Frontal cortex (tissue), 4 donors: ENCODE data around the gene TBC1D1. TPM values are rescaled to one million over a fixed set of nuclear protein-coding genes. Genes with fewer than 3 reads are reported as not detected.
A peak's percentile ranks its signal among the peaks of the same experiment; 100 is the strongest.

Source experiments
- DNase-seq, 2 donors: peaks; one replicate each; pipeline ENCODE4 v3.0.0; 2012; ENCODE audit warnings: low spot score in 2 of 2
- FAIRE-seq: peaks from 2 replicates; lab custom pipeline; 2012; peaks lifted over from hg19 to GRCh38; lab: Jason Lieb, UNC
- total RNA-seq: library from RNA; depleted of rRNA; stranded (reverse); fragments of >200 nt; gene quantifications from one replicate; pipeline ENCODE4 v1.2.3, GENCODE V29; 2014
- donor health status: control.
- donor health status: control.
- donor health status: control.

TBC1D1 gene, protein sequence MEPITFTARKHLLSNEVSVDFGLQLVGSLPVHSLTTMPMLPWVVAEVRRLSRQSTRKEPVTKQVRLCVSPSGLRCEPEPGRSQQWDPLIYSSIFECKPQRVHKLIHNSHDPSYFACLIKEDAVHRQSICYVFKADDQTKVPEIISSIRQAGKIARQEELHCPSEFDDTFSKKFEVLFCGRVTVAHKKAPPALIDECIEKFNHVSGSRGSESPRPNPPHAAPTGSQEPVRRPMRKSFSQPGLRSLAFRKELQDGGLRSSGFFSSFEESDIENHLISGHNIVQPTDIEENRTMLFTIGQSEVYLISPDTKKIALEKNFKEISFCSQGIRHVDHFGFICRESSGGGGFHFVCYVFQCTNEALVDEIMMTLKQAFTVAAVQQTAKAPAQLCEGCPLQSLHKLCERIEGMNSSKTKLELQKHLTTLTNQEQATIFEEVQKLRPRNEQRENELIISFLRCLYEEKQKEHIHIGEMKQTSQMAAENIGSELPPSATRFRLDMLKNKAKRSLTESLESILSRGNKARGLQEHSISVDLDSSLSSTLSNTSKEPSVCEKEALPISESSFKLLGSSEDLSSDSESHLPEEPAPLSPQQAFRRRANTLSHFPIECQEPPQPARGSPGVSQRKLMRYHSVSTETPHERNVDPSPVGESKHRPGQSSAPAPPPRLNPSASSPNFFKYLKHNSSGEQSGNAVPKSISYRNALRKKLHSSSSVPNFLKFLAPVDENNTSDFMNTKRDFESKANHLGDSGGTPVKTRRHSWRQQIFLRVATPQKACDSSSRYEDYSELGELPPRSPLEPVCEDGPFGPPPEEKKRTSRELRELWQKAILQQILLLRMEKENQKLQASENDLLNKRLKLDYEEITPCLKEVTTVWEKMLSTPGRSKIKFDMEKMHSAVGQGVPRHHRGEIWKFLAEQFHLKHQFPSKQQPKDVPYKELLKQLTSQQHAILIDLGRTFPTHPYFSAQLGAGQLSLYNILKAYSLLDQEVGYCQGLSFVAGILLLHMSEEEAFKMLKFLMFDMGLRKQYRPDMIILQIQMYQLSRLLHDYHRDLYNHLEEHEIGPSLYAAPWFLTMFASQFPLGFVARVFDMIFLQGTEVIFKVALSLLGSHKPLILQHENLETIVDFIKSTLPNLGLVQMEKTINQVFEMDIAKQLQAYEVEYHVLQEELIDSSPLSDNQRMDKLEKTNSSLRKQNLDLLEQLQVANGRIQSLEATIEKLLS (N-terminal part only)
- 64.8 TPM for total RNA-seq

- FAIRE-seq (no peak), DNase-seq (peak; percentile 37 to 41)
Measured at GRCh38 chr4:37890801-37891259, at the start of gene TBC1D1. TSS of gene TBC1D1 (plus strand) at chr4:37891084. CDS start at chr4:37902096, 11,012 bp downstream.

DNA sequence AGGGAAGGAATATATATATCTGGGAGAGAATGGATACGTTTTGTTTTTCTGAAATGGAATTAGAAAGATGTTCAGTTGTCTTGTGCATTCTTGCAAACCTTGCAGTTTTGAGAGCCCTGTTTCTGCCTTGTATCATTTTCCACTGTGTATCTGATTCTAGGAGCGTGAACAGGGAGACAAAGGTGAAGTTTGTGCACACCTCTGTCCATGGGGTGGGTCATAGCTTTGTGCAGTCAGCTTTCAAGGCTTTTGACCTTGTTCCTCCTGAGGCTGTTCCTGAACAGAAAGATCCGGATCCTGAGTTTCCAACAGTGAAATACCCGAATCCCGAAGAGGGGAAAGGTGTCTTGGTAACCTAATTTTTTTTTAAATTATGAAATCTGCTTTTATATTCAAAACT is 46.7 kb upstream of the TBC1D1 start:
- FAIRE-seq (no peak), DNase-seq (no peak)

DNA sequence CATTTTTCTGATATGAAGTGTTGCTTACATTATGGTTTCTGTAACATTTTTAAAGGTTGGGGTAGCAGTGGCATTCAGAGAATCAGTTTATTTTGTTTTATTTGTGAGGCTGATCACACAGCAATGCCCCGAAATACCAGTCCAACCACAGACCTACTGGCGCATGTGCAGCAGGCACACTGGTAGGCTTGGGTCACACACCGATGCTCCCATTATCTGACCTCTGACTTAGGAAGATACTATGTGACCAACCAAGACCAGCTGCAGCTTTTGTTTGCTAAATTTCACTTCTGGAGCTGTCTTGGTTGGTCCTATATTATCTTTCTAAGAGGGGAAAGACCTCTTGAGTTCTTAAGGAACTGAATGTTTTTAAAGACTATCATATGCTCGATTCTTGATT is 45.7 kb upstream of the TBC1D1 start:
- DNase-seq (no peak), FAIRE-seq (no peak)

DNA sequence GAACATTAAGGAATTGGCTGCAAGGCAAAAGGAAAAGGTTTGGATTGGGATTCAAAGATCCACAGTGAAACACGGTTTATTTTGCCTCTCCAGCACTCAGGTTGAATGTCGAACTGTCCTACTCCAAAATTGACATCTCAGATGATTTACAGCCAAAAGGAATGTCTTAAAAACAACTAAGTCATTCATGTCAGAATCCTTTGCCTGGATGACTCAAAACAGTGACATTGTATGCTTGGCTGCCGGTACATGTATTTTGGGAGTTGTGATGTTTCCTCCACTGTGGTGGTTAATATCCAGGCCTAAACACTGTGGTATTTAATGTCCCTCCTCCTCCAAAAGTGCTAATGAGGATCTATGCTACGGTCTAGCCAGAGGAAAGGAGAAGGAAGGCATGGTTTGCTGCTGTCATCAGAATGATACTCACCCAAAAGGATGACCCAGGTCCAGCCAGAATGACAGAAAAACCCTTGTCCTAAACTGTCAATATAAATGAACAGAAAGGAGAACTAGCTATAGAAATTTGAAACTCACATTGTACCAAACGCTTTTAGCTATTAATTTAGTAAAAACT is 43.5 kb upstream of the TBC1D1 start:
- FAIRE-seq (no peak), DNase-seq (no peak)

GRCh38 chr4:37852376-37852775 is 38.5 kb upstream of the TBC1D1 start:
- FAIRE-seq (no peak), DNase-seq (no peak)

DNA sequence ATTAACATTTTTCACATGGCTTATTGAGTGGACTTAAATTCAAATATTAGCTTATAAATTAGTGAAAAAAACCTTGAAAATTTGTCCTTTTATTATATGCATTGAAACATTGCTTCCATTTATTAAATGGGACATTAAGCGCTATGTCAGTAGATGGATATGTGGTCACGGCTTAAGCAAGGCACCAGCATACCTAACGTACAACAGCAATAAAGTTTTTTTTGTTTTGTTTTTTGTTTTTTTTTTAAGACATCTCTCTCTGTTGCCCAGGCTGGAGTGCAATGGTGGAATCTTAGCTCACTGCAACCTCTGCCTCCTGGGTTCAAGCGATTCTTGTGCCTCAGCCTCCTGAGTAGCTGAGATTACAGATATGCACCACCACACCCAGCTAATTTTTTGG is 32.8 kb upstream of the TBC1D1 start:
- FAIRE-seq (no peak), DNase-seq (no peak)

DNA sequence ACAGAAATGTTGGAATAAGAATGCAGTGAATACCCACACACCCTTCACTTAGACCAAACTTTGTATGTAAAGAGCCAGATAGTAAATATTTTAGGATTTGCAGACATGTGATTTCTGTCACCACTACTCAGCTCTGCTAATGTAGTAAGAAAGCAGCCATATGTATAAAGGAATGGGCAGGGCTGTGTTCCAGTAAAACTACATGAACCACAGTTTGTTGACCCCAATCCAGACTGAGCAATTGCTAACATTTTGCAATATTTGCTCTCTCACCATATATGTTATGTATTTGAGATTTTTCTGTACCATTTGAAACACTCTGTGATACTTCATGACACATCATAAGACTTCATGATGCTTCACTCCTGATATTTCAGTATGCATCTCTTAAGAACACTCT is 32.0 kb upstream of the TBC1D1 start:
- DNase-seq (no peak), FAIRE-seq (no peak)

- DNase-seq (no peak), FAIRE-seq (no peak)
Measured at GRCh38 chr4:37860266-37860665, 30.6 kb upstream of the TBC1D1 start.

GRCh38 chr4:37862961-37863360 is 27.9 kb upstream of the TBC1D1 start:
- no peak for DNase-seq

GRCh38 chr4:37864786-37865185 is 26.1 kb upstream of the TBC1D1 start:
- no peak for FAIRE-seq

More at GRCh38 chr4:37862961-37863360, 27.9 kb upstream of the TBC1D1 start:
- FAIRE-seq: no peak

GRCh38 chr4:37865450-37865849 is 25.4 kb upstream of the TBC1D1 start:
- no peak for DNase-seq
- FAIRE-seq: no peak

More at GRCh38 chr4:37864786-37865185, 26.1 kb upstream of the TBC1D1 start:
- no peak for DNase-seq

GRCh38 chr4:37867102-37867501 is 23.8 kb upstream of the TBC1D1 start:
- no peak for FAIRE-seq
- DNase-seq: no peak

- FAIRE-seq (no peak), DNase-seq (no peak)
Measured at GRCh38 chr4:37868238-37868637, 22.6 kb upstream of the TBC1D1 start.

DNA sequence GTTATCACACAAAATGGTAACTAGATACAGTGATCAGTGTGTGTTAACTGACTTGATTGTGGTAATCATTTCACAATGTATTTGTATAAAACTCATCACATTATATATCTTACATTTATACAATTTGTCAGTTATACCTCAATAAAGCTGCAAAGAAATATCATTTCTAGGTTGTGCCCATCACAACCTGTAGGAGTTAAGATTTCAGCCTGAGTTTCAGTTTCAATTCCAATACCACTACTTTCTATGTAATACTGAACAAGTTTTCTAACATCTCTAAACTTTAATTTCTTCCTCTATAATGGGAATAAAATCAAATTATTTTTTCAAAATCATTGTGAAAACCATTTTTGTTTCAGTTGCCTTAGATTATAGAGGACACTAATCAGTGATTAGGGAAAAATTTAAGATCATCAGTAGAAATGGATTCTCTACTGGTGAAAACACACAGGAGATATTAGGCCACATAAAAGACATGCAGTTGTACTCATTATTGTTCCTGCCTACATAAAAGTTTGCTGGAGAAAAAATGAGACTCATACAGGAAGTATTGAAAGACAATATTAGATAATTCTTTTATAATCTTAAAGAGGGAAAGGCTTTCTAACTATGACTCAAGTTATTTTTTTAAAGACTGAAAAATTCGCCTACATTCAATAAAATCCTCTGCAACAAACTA is 18.4 kb upstream of the TBC1D1 start:
- FAIRE-seq: peak; percentile 3
- no peak for DNase-seq

DNA sequence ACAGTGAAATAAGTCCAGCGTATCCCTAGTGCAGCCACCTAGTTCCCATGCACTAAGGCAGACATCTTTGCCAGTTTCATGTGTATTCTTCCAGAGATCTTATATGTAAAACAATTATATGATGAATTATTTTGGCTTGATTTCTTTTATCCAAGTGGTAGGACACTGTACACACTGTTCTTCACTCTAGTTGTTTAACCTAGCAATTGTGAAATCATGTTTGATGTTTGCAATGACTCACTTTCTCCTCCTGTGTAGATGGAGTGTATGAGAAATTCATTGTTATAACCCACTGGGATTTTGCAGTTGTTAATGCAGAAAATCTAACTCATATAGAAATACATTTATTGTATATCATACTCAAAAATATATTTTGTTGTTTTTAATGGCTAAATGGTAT is 17.5 kb upstream of the TBC1D1 start:
- no peak for DNase-seq

GRCh38 chr4:37876156-37876555 is 14.7 kb upstream of the TBC1D1 start:
- DNase-seq: no peak
- FAIRE-seq: no peak

More for the DNA sequence above, 17.5 kb upstream of the TBC1D1 start:
- FAIRE-seq: no peak

DNA sequence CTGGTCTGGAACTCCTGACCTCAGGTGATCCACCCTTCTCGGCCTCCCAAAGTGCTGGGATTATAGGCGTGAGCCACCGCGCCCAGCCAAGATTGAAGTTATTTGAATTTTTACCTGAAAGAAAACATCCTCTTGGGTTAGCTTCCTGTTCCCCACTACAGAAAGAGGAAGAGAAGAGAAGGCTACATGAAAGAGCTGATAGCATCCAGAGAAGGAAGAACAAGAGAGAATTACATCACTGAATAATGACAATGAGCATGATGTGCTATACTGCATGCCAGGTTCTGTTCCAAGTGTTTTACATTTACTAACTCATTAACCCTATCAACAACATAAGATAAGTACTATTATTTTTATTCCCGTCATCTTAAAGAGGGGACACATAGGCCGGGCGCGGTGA is 11.5 kb upstream of the TBC1D1 start:
- DNase-seq (no peak), FAIRE-seq (no peak)

DNA sequence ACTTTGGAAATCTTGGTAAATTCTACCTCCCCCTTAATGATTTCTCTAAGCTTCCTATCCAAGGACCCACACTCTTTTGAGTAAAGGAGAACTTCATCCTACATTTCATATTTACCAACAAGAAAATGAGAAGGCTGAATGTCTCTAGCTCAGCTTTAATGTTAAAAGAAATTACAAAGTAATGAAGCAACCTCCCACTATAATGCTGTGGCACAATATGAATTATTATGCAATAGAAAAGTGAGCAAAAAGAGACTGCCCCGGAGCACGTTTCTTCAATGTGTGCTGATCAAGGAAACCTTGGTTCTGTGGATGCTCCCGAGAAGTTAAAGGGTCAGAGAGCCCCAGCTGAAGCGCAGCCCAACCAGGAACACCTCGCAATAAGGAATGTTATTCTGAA is 9.1 kb upstream of the TBC1D1 start:
- no peak for FAIRE-seq
- DNase-seq: no peak

DNA sequence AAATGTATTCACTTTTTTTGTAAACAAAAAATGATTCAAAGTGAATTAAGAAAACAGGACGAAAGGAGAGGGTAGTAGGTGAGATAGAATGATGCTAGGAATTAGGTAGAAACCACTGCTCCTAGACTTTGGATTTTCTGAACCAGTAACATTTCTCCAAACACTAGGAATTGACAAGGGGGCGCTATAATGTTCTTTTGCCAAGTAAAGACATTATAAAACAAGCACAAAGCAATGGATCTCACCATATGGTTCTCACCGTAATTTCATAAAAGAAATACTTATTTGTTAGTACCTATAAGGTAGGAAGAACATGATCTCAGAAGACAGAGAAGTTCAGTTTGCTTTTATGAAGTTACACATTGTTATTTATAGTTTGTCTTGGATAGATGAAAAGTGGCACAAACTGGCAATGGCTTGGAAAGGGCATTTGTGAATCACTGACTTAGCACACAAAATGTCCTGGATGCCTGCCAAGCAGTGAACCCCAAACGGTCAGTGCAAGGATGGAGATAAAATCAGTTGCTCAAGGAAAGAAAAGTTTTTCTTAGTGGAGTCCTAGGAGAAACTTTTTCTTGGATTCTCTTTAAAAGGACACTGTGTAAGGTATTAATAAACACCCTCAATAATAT is 8.1 kb upstream of the TBC1D1 start:
- DNase-seq: no peak
- FAIRE-seq: no peak
